Measurements from ENCODE around the gene SIX5.

SIX5 gene

GRCh38 chr19:45792470-45793177, 23.6 kb upstream of the SIX5 start, which contains the start of gene DMWD:
TSS of gene DMWD (minus strand) at chr19:45792845. CDS start at chr19:45792756, 89 bp downstream.
- DNase-seq: peak; percentile 97

- no peak for DNase-seq
Measured at GRCh38 chr19:45791744-45792469, 22.9 kb upstream of the SIX5 start.

GRCh38 chr19:45790942-45791341, 21.9 kb upstream of the SIX5 start:
- DNase-seq: peak; percentile 70

DNA sequence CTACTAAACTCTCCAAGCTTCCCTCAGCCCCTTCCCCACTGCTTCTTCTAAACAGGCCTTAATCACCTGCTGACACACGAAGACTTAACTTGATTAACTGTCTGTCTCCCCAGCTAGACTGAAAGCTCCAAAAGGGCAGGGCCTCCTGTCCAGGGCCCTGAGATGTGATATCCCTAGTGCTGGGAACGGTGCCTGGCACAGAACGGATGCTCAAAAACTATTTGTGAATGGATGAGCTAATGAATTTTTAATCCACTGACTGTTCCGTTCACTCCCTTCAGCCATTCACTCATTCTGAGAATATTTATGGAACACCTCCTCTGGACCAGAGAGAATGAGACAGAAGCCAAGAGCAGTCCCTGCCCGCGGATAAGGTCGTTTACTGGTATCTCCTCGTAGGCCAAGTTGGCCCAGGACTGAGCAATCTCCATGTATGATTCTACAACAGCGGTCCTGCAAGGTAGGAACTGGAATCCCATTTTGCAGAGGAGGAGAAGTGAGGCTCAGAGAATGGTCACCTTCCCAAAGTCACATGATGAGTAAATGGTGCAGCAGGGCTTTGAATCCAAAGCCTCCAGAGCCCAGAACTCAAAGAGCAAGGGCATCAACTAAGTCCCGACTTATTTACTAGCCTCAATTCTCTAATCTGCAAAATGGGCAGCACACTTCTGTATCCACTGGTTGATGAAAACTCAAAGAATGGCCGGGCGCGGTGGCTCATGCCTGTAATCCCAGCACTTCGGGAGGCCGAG, 20.2 kb upstream of the SIX5 start:
- no peak for DNase-seq

DNA sequence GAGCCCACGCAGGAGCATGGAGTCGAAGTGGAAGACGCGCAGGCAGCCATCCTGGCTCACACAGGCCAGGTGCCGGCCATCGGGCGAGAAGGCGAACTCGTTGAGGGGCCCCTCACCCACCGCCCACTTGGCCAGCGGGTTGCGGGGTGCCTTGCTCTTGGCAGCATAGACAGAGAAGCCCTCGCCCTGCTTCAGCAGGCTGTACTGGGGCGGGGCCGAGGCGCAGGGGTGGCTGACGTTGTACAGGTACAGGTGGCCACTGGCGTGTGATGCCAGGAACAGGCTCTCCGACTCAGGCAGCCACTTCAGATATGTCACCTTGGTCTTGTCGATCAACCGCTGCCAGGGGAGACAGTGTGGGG, 17.5 kb upstream of the SIX5 start:
- DNase-seq: no peak

DNA sequence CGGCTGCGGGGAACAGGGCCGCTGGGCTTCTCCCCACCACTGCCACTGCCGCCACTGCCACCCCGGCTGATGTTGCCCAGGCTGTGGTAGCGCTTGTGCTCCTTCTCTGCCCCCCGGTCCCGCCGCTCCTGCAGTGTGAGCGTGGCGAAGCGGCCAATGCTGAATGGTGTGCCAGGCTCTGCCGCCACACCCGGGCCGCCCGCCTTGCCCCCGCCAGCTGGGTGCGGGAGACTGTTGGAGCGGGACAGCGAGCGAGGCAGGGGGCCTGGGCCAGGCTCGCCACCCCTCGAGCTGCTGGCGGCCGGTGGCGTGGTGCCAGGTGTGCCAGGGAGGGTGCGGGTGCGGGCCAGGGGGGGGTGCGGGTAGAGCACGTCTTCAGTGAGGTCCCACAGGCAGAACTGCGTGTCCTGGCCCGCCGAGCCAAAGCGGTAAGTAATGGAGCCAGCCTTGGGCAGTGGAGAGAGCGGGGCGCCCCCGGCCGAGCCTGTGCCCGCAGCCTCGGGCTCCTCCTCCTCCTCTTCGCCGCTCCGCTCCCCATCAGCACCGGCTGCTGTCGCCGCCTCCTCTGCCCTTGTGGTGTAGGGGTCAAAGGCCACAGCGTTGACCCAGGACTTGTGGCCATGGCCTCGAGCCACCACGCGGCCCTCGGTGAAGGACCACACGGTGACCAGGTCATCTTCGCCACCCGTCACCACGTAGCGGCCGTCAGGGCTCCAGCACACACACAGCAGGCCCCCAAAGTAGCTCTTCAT, 16.9 kb upstream of the SIX5 start:
- DNase-seq: no peak

- DNase-seq: no peak
Measured at GRCh38 chr19:45785097-45785496, 16.0 kb upstream of the SIX5 start.

- DNase-seq: no peak
Measured at GRCh38 chr19:45784096-45784495, 15.0 kb upstream of the SIX5 start.

DNA sequence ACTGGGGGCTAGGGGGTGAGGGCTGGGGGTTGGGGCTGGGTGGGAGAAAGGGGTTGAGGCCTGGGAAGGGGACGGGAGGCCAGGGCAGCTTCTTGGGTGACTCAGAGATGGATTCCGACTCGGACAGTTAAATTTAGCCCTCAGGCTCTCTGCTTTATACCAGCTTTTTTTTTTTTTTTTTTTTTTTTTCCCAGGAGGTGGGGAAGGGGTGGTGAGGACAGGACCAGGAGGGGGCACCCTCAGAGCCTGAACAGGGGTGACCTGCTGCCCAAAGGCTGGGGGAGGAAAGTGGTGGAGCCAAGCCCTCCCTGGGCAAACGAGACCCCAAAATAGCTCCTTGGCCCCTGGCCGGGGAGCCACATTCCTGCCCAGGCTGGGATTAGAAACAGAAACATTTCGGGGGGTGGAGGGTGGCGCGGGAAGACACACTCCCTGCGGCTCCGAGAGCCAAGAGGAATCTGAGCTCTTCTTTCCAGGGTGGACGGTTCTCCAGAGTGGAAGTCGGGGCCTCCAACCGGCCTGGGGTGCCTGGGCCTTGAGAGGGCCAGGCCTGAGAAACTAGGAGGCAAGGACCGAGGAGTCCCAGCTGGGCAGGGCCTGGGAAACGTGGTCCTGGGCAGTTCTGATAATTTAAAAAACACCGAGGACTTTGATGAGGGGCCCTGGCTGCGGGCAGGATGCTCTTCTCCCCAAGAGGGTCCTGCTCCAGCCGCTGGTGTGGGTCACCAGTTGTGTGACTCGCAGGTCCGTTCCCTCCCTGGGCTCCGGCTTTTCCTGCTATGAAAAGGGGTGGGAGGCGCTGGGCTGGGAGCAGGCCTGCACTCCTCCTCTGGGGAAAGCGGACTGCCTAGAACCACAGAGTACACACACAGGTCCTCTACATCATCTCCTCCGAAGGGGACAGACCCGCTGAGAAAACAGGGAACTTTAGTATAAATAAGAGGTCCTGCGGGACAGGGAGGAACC, 14.1 kb upstream of the SIX5 start:
- DNase-seq: no peak

- no peak for DNase-seq
Measured at GRCh38 chr19:45782162-45782691, 13.2 kb upstream of the SIX5 start, which contains the start of gene DMPK. TSS of gene DMPK (minus strand) at chr19:45782490. CDS start at chr19:45782352, 138 bp downstream.

GRCh38 chr19:45781214-45782161, 12.4 kb upstream of the SIX5 start:
- DNase-seq: no peak

DNA sequence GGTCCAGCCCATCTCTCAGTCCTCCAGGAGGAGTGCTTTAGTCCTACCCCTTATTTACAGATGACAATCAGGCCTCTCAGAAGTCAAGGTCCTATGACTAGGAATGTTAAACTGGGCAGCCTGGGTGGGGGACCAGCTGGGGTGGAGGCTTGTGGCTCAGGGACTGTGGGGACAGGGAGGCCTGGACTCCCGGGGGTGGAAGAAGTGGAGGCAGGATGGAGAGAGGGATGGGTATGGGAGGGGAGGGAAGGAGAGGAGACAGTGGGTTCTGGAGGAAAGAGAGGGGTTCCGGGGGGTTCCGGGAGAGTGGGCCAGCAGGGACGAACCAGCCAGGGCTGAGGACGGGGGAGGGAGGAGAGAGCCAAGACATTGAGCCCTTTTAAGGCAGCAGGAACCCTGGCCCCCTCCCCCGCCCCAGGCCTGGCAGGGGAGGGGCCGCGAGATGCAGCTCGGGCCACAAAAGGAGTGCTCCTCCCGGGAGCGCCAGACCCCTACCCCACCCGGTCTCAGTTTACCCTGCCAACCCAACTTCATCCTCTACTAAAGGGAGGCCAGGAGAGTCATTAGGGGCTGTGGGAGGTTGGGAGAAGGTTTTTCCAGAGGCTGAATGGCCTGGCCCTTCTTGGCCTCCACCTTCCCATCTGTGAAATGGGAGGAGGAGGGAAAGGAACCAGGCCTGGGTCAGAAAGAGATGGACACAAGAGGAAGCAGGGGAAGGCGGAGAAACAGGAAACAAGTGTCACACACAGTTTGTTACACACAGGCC, 11.6 kb upstream of the SIX5 start:
- no peak for DNase-seq

DNA sequence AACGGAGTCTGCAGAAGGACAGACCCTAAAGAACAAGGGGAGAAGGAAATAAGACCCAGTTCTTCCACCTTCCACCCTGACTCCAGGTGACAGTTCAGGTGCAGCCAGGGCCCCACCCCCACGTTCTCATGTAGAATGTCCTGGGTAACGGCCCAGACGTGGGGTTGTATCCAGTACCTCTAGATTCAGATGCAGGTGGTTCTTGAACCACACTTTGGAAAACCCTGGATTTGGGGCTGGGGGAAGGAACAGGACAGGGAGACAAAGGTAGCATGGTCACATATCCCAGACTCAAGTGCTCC, 11.0 kb upstream of the SIX5 start:
- no peak for DNase-seq

GRCh38 chr19:45779231-45780145, 10.4 kb upstream of the SIX5 start:
- peak; percentile 57 for DNase-seq

GRCh38 chr19:45778010-45778661, 9.1 kb upstream of the SIX5 start:
- DNase-seq: no peak

DNA sequence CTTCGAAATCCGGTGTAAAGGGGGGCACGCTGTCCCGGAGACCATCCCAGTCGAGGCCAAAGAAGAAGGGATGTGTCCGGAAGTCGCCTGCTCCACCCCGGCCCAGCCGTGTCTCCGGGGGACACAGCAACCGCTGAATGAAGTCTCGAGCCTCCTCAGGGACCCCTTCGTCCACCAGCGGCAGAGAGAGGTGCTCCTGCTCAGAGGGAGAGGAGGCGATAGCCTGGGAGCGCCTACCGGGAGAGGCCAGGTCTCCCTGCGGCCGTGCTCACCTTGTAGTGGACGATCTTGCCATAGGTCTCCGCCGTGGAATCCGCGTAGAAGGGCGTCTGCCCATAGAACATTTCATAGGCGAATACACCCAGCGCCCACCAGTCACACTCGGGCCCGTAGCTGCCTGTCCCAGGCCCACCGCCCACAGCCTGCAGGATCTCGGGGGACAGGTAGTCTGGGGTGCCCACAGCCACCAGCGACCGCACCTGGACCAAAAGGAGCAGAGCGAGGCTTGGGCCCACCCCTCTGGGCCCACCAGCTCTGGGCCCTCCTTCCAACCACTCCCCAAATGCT, 8.4 kb upstream of the SIX5 start:
- no peak for DNase-seq

- DNase-seq: no peak
Measured at GRCh38 chr19:45774765-45775164, 5.7 kb upstream of the SIX5 start.

DNA sequence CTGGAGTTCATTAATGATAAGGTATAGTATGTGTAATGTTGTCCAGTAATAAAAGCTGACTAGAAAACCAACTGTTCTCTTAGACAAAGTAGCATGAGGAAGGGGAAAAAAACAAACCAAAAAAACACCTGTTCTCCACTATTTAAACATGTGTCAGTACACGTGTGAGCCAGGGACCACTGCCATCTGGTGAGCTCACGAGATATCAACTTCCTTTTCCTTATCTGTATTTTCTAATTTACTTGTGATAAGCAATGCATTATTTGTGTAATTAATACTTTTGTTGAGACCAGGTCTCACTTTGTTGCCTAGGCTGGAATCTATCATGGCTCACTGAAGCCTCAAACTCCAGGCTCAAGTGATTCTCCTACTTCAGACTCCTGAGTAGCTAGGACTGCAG, 4.3 kb upstream of the SIX5 start:
- DNase-seq: no peak

All from central memory CD4-positive, alpha-beta T cell (primary cell).